BE2C (cell line): Measurements from ENCODE around the gene CYBB.
"Not testable (repeated sequence)": the region's sequence is repeated elsewhere in the genome, so short reads cannot be mapped to it uniquely, and the experiment has no call there.

ENCODE experiments used
- DNase-seq: peaks from one replicate; pipeline ENCODE4 v3.0.0-alpha.2; 2020
- H3K27me3 ChIP-seq: fragments of 250-450 bp; sonication (Bioruptor Pico); 2 replicates; pipeline ENCODE4 v1.5.1; 2020; ENCODE audit warnings: mild to moderate bottlenecking
- H3K36me3 ChIP-seq: fragments of 250-450 bp; sonication (Bioruptor Pico); 2 replicates; pipeline ENCODE4 v1.5.1; 2020; ENCODE audit warnings: mild to moderate bottlenecking
- H3K4me1 ChIP-seq: fragments of 250-450 bp; sonication (Bioruptor Pico); 2 replicates; pipeline ENCODE4 v1.5.1; 2020
- H3K4me3 ChIP-seq: 2 replicates; pipeline ENCODE4 v1.5.1; 2011; ENCODE audit warnings: low read depth, low read length
- H3K9me3 ChIP-seq: fragments of 250-450 bp; sonication (Bioruptor Pico); 2 replicates; pipeline ENCODE4 v1.5.1; 2020
- TF ChIP-seq, protein P1 (sequence below): IDR thresholded peaks from 2 replicates; pipeline ENCODE4 v1.5.1; 2012; ENCODE audit warnings: mild to moderate bottlenecking, low read depth, low read length

The CYBB gene

DNA sequence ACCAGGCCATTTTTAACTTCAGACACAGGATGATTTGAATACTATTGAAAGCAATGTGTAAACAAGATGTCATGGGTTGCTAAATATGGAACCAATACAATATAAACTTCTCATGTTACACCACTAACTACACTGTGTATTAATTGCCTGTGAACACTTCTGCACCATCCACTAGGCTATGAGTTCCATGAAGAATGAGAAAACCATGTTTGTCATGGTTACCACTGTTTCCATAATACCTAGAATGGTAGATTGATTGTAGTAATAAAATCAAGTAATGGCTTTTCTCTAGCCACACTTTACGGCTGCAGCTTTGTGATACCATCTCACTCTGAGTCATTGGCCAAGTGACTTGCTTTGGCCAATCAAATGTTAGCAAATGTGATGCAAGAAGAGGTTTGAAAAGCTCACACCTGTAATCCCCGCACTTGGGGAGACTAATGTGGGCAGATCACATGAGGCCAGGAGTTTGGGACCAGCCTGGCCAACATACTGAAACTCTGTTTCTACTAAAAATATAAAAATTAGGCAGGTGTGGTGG lies 19.9 kb upstream of the CYBB start:
- TF ChIP-seq, protein P1, sequence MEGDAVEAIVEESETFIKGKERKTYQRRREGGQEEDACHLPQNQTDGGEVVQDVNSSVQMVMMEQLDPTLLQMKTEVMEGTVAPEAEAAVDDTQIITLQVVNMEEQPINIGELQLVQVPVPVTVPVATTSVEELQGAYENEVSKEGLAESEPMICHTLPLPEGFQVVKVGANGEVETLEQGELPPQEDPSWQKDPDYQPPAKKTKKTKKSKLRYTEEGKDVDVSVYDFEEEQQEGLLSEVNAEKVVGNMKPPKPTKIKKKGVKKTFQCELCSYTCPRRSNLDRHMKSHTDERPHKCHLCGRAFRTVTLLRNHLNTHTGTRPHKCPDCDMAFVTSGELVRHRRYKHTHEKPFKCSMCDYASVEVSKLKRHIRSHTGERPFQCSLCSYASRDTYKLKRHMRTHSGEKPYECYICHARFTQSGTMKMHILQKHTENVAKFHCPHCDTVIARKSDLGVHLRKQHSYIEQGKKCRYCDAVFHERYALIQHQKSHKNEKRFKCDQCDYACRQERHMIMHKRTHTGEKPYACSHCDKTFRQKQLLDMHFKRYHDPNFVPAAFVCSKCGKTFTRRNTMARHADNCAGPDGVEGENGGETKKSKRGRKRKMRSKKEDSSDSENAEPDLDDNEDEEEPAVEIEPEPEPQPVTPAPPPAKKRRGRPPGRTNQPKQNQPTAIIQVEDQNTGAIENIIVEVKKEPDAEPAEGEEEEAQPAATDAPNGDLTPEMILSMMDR, result no peak
- Histone ChIP-seq H3K36me3 (no peaks in the 10 kb centered on the region), H3K9me3 (no peaks in the 10 kb centered on the region), H3K4me1 (no peaks in the 10 kb centered on the region), H3K27me3 (no peaks in the 10 kb centered on the region), H3K4me3 (no peak overlapping the region)
- no peak for DNase-seq

DNA sequence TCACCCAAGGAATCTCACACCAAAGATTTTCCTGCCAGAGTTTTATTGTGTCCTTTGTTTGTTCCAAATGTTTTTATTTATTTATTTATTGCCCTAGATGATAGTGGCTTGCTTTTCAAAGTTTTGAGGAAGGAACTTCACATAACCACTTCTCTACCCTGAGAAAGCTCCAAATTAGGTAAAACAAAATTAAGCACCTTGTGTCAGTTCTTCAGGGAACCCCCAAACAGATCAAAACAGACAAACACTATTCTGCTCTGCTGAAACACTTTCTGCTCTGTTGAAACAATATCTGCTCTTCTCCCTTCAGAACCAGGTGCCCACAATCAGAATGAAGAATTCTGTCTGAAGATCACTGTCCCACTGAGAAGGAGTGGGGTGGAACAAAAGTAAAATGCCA lies 16.5 kb upstream of the CYBB start:
- Histone ChIP-seq H3K4me1 (no peaks in the 10 kb centered on the region), H3K36me3 (no peaks in the 10 kb centered on the region), H3K27me3 (no peaks in the 10 kb centered on the region), H3K9me3 (no peaks in the 10 kb centered on the region), H3K4me3 (no peak overlapping the region)
- TF ChIP-seq, protein P1, result no peak
- no peak for DNase-seq

DNA sequence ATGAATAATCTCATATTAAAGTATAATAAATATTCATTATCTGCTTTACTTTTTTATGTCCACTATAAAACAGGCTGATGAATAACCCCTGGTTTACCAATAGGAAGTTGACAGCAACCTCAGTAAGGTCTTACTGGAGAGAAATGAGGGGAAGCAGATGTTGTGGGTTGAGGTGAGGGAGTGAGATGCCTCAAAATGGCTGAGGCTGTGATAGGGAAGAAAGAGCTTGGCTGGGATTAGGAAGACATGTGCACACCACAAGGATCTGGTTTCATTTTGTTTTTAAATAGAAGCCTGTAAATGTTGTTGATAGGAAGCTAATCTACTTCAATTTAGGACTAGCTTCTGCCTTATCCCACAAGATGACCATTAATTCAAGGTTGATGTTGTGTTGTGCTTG lies 14.4 kb upstream of the CYBB start:
- Histone ChIP-seq H3K9me3 (no peaks in the 10 kb centered on the region), H3K27me3 (no peaks in the 10 kb centered on the region), H3K36me3 (no peaks in the 10 kb centered on the region), H3K4me1 (no peaks in the 10 kb centered on the region), H3K4me3 (no peak overlapping the region)
- DNase-seq, result no peak
- TF ChIP-seq, protein P1, result no peak

DNA sequence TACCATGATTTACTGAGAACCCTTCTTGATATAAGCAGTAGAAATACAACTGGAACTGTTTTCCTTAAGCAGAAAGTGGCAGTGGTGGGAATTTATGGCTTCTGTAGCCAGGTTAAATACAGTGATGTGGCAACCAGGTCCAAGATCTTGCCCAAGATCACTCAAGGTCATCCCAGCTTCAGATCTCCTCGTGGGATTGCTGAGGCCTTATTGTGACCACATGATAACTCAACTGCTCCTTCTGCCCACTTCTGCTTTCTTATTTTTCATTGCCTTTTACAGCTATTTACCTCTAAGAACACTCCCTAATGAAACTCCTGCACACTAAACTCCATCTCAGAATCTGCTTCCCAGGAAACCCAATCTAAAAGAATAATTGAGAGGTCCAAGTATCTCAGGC lies 12.4 kb upstream of the CYBB start:
- no peaks in the 10 kb centered on the region for H3K27me3 ChIP-seq
- DNase-seq, result no peak
- no peaks in the 10 kb centered on the region for H3K36me3 ChIP-seq
- TF ChIP-seq, protein P1, result no peak
- no peak overlapping the region for H3K4me3 ChIP-seq
- H3K9me3 ChIP-seq, result no peaks in the 10 kb centered on the region
- no peaks in the 10 kb centered on the region for H3K4me1 ChIP-seq

DNA sequence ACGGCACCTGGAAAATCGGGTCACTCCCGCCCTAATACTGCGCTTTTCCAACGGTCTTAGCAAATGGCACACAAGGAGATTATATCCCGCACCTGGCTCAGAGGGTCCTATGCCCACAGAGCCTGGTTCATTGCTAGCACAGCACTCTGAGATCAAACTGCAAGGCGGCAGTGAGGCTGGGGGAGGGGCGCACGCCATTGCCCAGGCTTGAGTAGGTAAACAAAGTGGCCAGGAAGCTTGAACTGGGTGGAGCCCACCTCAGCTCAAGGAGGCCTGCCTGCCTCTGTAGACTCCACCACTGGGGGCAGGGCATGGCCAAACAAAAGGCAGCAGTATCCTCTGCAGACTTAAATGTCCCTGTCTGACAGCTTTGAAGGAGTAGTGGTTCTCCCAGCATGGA lies 11.0 kb upstream of the CYBB start:
- H3K36me3 ChIP-seq, DNase-seq, H3K9me3 ChIP-seq, H3K27me3 ChIP-seq, H3K4me1 ChIP-seq, H3K4me3 ChIP-seq: not testable (repeated sequence)

DNA sequence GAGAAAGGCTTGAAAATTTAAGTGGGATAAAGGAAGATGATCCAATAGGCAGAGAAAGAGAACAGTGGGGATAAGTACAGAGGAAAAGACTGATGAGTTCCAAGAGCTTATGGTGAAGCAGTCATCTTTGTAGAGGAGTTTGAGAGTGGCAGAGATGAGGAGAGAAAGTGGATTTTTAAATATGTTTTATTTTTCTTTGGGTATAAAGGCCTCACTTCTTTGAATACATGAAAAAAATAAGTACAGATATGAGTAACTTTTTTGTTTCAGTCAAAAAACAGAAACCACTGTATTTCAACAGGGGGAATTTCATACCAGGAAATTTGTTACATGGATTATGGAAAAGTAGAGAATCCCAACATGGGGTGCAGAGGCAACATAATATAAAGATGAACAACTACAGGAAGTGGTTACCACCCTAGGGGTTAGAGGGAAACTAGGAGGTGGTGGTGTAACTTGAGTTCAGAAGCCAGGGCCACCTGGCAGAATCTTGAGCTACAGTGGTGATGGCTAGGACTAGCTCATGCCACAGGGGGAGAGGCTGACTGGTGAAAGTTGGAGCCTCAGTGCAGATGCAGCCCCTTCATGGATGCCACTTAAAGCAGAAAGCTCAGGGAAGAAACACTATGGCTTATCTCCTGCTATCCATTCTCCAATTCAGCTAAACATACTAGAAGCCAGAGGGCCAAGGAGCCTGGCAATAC lies 3.4 kb upstream of the CYBB start:
- H3K36me3 ChIP-seq, result no peaks in the 10 kb centered on the region
- no peaks in the 10 kb centered on the region for H3K4me1 ChIP-seq
- H3K9me3 ChIP-seq, result no peaks in the 10 kb centered on the region
- H3K27me3 ChIP-seq, result no peaks in the 10 kb centered on the region
- no peak for DNase-seq
- TF ChIP-seq, protein P1, result no peak
- no peak overlapping the region for H3K4me3 ChIP-seq

DNA sequence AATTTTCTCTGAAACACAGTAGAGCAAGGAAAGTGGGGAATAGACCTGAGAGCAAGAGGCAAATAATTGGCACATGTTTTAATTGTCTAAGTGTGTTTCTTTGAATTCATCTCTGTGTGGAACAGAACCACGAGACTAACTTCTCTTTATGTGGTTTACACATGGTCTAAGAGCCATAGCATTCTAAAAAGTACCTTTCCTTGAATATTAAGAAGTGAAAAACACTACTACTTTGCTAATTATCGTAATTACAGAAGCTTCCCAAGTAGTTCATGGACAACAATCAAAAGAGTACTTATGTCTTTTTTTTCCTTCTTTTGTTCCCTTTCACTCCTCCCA lies 2.9 kb upstream of the CYBB start:
- no peak for DNase-seq
- TF ChIP-seq, protein P1, result no peak
- no peaks in the 10 kb centered on the region for H3K36me3 ChIP-seq
- H3K4me1 ChIP-seq, result no peaks in the 10 kb centered on the region
- no peaks in the 10 kb centered on the region for H3K9me3 ChIP-seq
- H3K27me3 ChIP-seq, result no peaks in the 10 kb centered on the region
- no peak overlapping the region for H3K4me3 ChIP-seq
